ENCODE data around the gene GZMA.

The GZMA gene

GRCh38 chr5:55113327-55113726 lies 10.9 kb downstream of the GZMA start:
- DNase-seq: no peak

- no peak for DNase-seq
Measured at GRCh38 chr5:55114061-55114460, 11.6 kb downstream of the GZMA start.

GRCh38 chr5:55123365-55123764 lies 20.9 kb downstream of the GZMA start:
- no peak for DNase-seq

GRCh38 chr5:55134053-55134722 lies 31.7 kb downstream of the GZMA start:
- no peak for DNase-seq

- DNase-seq: no peak
Measured at GRCh38 chr5:55136521-55136920, 34.1 kb downstream of the GZMA start.

GRCh38 chr5:55140908-55141665 lies 38.6 kb downstream of the GZMA start:
- no peak for DNase-seq

GRCh38 chr5:55141945-55142690 lies 39.7 kb downstream of the GZMA start:
- DNase-seq: no peak

GRCh38 chr5:55143624-55144023 lies 41.2 kb downstream of the GZMA start:
- no peak for DNase-seq

GRCh38 chr5:55146080-55146479 lies 43.6 kb downstream of the GZMA start:
- peak in 1 of 2 experiments; percentile 20 for DNase-seq

- DNase-seq: peak; percentile 47 to 83
Measured at GRCh38 chr5:55146543-55147151, 44.2 kb downstream of the GZMA start.

- no peak for DNase-seq
Measured at GRCh38 chr5:55149308-55149795, 46.9 kb downstream of the GZMA start.

GRCh38 chr5:55151923-55152842 lies 49.7 kb downstream of the GZMA start:
- no peak for DNase-seq

- DNase-seq: no peak
Measured at GRCh38 chr5:55154873-55155272, 52.4 kb downstream of the GZMA start.
